Upper lobe of left lung (tissue), 4 donors: Measurements from ENCODE around the gene CBX6.

Experiments
- CTCF ChIP-seq, 6 experiments: fragments of 450-650 bp in 4 of 6; fragments of 200-600 bp in 2 of 6; sonication (generic) in 2 of 6; IDR thresholded peaks; one replicate each; pipeline ENCODE4 v1.5.1; 2016 to 2019; ENCODE audit warnings: antibody characterized with exemption in 6 of 6
- EP300 ChIP-seq, 4 donors: sonication (generic); formaldehyde crosslinking; IDR thresholded peaks; one replicate each; pipeline ENCODE4 v1.5.1; 2017; ENCODE audit warnings: antibody characterized with exemption in 4 of 4, control low read depth in 2 of 4
- POLR2A ChIP-seq, 4 donors: fragments of 450-650 bp; IDR thresholded peaks; one replicate each; pipeline ENCODE4 v1.5.1; 2016 to 2017; ENCODE audit warnings: antibody characterized with exemption in 4 of 4, mild to moderate bottlenecking in 2 of 4
- POLR2AphosphoS5 ChIP-seq, 2 donors: sonication (generic); formaldehyde crosslinking; IDR thresholded peaks; one replicate each; pipeline ENCODE4 v1.5.1; 2017; ENCODE audit warnings: antibody characterized with exemption in 2 of 2

DNA sequence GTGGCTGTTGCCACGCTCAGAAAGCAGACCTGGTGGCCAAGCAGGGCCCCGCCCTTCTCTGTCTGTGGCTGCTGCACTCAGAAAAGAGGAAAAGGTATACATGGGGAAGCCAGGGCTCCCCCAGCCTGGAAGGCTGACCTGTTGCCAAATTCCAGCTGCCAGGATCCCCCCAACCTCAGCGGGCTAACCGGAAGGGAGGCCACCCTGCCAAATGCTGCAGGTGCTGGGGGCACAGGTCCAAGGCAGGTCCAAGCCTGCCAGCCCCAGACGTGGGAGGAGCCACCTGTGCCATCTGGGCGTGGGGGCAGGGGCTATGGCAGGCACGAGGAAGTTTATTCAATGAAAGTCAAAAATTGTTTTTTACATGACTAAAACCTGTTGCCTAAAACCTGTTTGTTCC lies 30.8 kb downstream of the CBX6 start:
- TF ChIP-seq CTCF (IDR thresholded peaks at IDR 0.05) (no peak), EP300 (IDR thresholded peaks at IDR 0.05) (no peak), POLR2A (IDR thresholded peaks at IDR 0.05) (no peak), POLR2AphosphoS5 (IDR thresholded peaks at IDR 0.05) (no peak)
